ENCODE data around the gene MORN5. TPM values are rescaled to one million over a fixed set of nuclear protein-coding genes. Genes with fewer than 3 reads are reported as not detected.

Gene MORN5
- total RNA-seq, 1 donor: not detected

DNA sequence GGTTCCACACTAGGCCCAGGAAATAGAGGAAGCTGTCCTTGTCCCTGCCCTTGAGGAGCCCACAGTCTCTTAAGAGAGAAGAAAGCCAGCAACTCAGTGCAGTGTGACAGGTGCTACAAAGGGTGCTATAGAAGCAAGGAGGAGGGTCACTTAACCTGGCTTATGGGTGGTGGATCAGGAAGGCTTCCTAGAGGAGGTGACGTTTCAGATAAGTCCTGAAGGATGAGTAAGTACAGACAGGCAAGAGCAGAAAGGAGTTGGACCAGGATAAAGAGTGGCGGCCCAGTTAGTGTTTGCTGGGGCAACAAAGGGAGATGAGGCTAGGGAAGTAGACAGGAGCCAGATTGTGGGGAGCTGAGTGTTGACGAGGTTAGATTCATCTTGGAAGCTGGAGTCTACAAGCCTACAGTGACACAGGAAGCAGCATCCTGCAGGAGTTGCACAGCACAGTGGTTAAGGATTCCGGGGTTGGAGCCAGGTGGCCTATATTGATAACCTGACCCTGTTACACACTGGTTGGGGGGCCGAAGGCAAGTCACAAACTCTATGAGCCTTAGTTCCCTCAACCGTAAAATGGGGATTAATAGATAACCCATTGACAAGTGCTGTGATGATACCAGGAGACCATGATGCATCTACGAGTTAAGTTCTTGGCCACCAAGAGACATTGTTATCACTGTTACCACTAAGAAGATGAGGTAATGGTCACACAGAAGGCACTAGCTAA, 74.5 kb downstream of the MORN5 start:
- TF ChIP-seq, protein P1, sequence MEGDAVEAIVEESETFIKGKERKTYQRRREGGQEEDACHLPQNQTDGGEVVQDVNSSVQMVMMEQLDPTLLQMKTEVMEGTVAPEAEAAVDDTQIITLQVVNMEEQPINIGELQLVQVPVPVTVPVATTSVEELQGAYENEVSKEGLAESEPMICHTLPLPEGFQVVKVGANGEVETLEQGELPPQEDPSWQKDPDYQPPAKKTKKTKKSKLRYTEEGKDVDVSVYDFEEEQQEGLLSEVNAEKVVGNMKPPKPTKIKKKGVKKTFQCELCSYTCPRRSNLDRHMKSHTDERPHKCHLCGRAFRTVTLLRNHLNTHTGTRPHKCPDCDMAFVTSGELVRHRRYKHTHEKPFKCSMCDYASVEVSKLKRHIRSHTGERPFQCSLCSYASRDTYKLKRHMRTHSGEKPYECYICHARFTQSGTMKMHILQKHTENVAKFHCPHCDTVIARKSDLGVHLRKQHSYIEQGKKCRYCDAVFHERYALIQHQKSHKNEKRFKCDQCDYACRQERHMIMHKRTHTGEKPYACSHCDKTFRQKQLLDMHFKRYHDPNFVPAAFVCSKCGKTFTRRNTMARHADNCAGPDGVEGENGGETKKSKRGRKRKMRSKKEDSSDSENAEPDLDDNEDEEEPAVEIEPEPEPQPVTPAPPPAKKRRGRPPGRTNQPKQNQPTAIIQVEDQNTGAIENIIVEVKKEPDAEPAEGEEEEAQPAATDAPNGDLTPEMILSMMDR (IDR thresholded peaks at IDR 0.05; ENCODE audit: insufficient read depth, low read length): no peak
- DNase-seq (ENCODE audit: low read depth): no peak
- H3K4me3 ChIP-seq (ENCODE audit: low read depth, low read length): no peak overlapping the region

DNA sequence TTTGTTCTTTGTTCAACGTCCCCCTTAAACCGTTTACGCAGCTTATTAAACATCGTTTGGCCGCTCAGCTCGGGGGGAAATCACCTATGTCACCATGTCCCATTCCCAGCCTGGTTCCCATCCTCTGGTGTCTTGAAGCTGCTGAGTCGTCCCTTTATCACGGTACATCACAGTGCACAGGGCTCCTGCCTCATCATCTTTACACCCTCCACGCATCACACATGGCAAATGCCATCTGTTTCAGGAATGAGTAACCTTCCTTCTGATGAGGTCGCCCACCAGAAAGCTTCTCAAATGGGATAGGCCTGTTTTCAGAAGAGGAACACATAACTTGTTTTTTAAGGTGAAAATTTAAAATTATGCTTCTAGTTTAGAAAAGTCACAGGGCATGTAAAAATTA, 77.0 kb downstream of the MORN5 start:
- DNase-seq (ENCODE audit: low read depth): no peak
- TF ChIP-seq, protein P1 (IDR thresholded peaks at IDR 0.05; ENCODE audit: insufficient read depth, low read length): no peak
- no peak overlapping the region for H3K4me3 ChIP-seq (ENCODE audit: low read depth, low read length)

DNA sequence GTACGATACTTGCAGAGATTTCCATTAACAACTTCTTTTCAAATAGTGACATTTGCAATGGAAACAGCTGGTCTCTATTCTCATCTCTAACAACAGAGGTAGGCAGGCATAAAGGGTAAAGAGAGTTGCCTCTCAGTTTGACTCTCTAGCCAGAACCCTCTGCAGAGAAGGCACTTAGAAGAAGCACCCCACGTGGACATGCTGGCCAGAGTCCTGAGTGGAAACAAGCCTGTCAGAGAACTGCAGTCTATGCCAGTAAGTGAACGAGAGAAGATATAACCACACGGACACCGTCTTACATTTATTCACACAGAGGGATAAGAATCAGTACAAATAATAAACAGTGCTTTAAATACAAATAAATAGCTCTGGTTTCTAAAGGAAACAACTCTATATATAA, 80.0 kb downstream of the MORN5 start:
- TF ChIP-seq, protein P1 (IDR thresholded peaks at IDR 0.05; ENCODE audit: insufficient read depth, low read length): no peak
- H3K4me3 ChIP-seq (ENCODE audit: low read depth, low read length): no peak overlapping the region
- no peak for DNase-seq (ENCODE audit: low read depth)

DNA sequence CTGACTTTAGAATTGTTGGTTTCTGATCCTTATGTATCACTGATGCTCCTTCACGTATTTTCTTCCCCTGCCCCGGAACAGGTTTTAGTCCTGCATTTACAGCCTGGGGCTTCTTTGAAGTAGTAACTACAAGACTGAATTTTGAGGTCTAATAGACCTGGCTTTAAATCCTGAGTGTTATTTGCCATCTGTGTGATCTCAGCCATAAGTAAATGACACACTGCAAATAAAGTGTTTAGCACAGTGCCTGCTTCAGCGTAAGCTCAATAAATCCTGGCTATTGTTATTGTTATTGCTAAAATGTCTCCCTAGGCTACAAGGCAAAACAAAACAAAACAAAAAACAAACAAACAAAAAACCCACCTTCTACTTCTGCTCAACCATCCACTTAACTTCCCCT, 84.6 kb downstream of the MORN5 start:
- TF ChIP-seq, protein P1 (IDR thresholded peaks at IDR 0.05; ENCODE audit: insufficient read depth, low read length): no peak
- no peak for DNase-seq (ENCODE audit: low read depth)

DNA sequence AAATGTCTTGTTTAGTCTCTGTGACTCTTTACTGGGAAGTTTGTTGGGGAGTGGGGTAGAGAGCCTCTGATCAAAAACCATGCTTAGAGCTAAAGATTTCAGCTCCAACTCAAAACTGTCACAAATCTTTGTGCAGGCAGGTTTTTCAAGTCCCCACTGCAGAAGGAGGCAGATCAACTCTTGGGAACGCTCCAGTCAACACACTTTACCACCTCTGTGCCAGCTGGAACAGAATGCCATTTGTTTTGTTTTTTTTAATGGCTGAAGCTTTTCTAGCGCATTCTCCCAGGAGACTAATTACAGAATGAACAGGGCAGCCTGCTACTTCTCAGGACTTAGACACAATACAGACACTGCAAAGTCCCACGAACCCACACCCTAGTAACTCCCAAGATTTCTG, 87.0 kb downstream of the MORN5 start:
- TF ChIP-seq, protein P1 (IDR thresholded peaks at IDR 0.05; ENCODE audit: insufficient read depth, low read length): no peak
- H3K4me3 ChIP-seq (ENCODE audit: low read depth, low read length): no peak overlapping the region
- DNase-seq (ENCODE audit: low read depth): no peak

More for the DNA sequence above, 84.6 kb downstream of the MORN5 start:
- no peak overlapping the region for H3K4me3 ChIP-seq (ENCODE audit: low read depth, low read length)

DNA sequence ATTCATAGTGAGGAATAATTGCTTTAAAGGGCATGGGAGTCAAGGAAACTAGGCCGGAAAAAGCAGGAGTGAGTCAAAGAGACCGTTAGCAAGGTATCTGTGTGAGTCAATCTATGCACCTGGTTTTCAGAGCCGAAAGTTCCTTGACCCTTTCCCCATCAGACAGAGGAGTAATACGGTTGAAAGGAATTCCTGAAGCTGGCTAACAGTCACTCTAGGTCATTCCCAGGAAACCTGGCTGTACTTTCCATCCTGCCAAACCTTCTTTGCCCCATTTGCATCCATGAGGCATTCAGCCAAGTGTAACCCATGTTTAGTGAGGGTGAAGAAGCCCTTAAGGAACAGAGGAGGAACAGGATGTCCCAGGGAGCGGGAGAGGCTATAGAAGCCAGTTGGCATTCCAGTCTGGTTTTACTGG, 88.7 kb downstream of the MORN5 start:
- no peak overlapping the region for H3K4me3 ChIP-seq (ENCODE audit: low read depth, low read length)
- DNase-seq (ENCODE audit: low read depth): no peak
- TF ChIP-seq, protein P1 (IDR thresholded peaks at IDR 0.05; ENCODE audit: insufficient read depth, low read length): no peak

Small RNA genes within 50 kb of the gene (small RNA-seq; reads per million reads assigned to genes)
- gene MIR4478: not detected

Other genes starting within 250 kb of the MORN5 start
- 4.8 and 7.3 TPM in 2 replicates for gene TTLL11, start 66.6 kb upstream of the MORN5 start, total RNA-seq (ENCODE audit: low replicate concordance)
- gene NDUFA8, start 129 bp upstream of the MORN5 start, total RNA-seq (ENCODE audit: low replicate concordance): 23.5 and 25.2 TPM in 2 replicates
- gene LHX6, start 69.0 kb downstream of the MORN5 start, total RNA-seq (ENCODE audit: low replicate concordance): not detected in 2 replicates
- gene RBM18, start 104.9 kb downstream of the MORN5 start, total RNA-seq (ENCODE audit: low replicate concordance): 4.3 and 13.0 TPM in 2 replicates
- gene MRRF, start 105.0 kb downstream of the MORN5 start, total RNA-seq (ENCODE audit: low replicate concordance): 40.0 and 43.2 TPM in 2 replicates
- gene PTGS1, start 211.1 kb downstream of the MORN5 start, total RNA-seq (ENCODE audit: low replicate concordance): 6.3 and 173 TPM in 2 replicates

Data from fibroblast of the aortic adventitia (primary cell).